ENCODE results near the gene DCLK1.
"Not testable (repeated sequence)": the region's sequence is repeated elsewhere in the genome, so short reads cannot be mapped to it uniquely, and the experiment has no call there.

DCLK1 gene

DNA sequence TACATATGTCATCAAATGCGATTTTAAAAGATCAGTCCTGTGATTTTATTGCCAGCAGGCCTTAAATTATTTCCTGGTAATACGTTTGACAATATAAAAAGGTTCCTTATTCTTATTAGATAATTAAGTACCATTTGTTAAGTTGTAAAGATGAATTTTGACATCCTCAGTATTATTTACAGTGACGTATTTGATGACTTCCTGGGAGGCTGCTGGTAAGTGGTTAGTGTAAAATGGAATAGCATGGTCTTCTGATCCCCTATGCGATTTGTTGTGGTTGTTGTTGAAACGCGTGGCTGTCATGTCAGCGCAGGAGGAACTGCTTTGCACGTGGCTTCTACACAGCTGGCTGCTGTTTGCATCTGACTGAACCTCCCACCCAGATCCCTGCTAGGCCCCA is 99.7 kb downstream of the DCLK1 start:
- no peak for DNase-seq

DNA sequence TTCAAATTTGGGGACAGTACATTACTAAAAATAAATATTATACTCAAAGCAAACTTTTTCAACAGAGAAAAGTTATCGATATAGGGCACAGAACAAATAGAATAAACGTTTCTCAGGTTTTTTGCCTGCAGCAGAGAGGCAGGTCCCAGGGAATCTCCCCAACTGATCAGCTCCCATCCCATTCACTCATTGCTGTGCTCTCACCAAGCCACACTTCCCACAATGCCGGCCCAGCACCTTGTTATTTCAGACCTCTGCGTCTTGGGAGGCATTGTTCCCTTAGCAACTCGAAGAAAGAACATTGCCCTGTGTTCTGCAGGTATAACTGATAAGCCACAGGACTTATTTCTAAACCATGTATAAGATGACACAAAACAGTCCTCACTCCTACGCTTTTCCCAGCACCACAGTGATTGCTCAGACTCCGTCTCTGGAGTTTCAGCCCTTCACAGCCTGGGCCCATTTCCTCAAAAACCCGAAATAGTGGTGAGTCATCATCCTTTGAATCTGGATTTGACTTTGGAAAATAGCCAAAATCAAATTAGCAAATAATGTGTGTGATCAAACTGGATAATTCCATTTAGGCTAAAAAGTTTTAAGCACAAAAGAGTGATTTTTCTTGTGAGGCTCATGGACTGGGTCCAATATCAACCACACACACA is 100.4 kb downstream of the DCLK1 start:
- DNase-seq = peak; percentile 68

DNA sequence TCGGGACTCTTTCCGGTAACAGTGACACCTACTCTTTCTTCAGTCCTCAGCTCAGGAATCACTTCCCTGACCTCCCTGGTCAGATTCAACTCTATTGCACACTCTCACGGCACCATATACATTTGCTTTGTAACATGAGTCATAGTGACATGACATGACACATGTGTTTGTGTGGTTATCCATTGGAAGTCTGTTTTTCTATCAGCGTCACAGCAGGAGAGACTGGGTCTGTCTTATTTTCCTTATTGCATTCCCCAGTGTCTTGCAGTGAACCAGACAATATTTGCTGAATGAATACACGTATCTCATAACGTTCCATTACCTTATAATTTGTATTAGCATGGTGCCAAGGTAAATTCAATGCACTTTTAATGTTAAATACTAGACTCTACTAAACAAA is 102.0 kb downstream of the DCLK1 start:
- no peak for DNase-seq

DNA sequence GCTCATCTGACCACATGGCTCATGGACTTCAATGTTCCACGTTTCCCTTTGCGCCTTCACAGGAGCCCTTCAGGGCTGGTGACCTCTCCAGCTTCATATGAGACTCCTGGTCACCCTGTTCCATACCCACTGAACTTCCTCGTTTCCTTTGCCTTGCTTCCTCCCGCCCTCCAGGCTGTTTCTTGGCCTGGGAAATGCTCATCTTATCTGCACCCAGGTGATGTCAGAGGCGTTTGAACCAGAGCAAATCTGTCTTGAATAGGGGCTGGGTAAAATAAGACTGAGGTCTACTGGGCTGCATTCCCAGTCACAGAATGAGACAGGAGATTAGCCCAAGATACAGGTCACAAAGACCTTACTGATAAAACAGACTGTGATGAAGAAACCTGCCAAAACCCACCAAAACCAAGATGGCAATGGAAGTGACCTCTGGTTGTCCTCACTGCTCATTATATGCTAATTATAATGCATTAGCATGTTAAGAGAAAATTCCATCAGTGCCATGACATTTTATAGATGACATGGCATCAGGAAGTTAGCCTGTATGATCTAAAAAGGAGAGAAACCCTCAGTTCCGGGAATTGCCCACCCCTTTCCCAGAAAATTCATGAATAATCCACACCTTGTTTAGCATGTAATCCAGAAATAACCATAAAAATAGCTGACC is 102.7 kb downstream of the DCLK1 start:
- DNase-seq = peak; percentile 3

DNA sequence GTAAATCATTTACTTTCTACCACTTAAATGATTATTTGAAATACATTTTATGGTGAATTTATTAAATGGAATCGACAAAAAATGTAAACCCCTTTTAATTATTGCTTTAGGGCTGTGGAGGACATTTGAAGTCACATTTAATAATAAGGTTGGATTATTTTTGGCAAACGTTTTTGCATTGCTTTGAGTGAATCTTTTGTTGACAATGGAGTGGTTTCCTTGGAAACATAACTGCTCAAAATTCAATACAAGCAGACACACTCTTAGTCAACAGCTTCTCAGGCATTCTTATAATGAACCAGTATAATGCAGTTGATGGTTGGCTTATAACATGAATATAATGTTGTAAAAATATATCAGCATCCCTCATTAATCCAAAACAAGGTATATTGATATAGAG is 104.7 kb downstream of the DCLK1 start:
- DNase-seq = no peak

DNA sequence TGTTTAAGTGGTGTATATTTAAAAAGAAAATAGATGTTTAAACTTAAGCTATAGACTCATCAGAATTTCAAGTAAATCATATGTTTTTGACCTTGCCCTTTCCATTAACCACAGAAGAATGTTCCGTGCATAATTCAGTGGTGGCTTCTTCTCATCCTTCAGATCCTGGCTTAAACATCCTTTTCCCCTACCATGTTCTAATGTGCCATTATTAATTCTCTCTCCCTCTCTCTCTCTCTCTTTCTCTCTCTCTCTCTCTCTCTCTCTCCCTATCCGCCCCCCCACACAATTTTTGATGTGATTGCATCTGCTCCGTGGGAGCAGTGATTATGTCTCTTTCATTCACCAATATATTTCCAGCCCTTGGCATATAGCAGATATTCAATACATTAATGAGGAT is 116.4 kb downstream of the DCLK1 start:
- no peak for DNase-seq

DNA sequence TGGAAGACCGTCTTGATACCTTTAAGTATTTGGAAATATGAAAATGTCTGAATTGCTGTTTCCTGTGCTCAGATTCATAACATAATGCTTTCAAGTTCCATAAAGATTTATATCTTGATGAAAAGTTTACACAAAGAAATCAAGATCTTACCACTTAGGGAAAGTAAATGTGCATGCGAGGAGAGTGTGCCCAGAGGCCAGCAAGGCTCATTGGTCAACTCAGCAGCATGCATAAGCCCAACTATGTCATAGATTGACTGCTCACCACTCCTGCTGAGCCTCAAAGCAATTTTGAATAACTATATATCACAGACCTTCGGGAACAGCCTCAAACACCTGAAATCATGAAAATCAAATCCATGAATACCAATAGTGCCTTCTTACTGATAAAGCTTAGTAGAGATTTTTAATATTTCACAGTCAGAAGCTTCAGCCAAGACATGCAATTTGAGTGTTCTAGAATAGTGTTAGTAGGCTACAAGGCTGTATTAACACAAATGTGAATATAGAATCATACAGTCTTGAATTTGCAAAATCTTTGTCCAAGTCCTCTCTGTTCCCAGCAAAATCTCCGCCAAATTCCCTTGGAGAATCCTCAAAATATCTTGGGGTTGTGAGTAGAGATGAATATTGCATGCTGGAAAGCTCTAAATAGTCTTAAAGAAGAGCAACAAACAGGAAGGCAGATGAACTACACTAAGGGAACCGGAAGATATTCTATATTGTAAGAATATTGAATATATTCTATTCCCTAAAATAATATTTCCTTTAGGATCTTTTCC is 124.1 kb downstream of the DCLK1 start:
- DNase-seq = no peak

DNA sequence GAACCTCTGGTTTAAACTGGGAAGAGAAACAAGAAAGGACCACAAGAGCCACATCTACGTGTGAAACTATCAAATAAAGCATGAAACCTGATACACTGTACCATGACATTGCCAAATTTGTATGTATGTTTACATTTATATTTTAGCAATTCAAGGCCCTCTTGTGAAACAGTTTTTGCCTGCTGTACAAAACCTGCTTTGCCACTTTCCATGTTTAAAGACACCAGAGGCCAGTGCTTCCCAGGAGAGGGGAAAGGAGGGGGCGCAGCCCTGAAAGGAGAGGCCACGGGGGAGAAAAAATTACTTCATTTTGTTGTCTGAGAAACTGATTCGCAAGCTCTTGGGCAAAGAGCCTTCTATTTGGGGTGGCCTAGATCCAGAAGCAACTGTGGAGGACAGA is 124.8 kb downstream of the DCLK1 start:
- DNase-seq = no peak

DNA sequence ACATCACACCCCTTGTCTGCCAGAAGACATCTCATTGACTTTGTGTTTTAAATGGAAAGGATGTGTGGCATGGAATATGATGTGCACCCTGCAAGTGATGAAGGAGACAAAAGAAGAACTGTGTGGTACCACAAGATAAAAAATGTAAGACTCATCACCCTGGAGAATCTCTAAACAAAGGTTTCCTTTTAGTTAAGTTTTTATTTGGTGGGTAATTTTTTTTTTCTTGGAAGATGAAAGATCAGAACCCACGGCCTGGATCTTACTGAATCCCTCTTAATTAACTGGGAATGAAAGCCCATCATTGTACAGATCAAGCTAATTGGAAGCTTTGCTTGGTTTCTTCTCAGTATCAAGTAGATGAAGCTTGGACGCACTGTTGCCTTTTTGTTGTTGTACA is 129.6 kb downstream of the DCLK1 start:
- no peak for DNase-seq

DNA sequence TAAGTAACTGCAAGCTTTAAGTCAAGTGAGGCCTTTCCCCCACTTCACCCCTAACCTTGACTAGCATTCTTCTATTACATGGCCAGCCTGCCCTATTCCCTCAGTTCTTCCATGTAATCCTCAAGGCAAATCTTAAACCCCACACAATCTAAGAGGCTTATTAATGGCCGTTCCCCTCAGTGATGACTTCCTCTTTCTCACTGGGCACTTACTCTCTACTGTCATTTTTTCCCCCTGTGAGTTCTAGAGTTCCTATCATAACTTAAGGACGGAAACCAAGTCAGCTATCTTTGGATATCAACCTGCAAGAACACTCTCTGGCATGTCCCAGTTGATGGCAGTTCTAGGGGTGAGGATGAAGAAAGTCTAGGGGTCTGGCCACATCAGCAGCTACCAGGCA is 131.2 kb downstream of the DCLK1 start:
- DNase-seq = no peak

DNA sequence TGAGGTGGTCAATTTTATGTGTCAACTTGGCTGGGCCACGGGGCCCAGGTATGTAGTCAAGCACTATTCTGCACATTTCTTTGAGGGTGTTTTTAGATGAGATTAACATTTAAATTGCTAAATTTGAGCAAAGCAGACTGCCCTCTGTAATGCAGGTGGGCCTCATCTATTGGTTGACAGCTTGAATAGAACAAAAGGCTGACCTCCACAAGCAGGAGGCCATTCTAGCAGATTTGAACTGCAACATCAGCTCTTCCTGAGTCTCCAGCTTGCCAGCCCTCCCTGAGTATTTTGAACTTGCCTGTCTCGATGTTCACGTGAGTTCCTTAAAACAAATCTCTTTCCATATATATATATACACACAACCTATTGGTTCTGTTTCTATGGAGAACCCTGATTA is 134.8 kb downstream of the DCLK1 start:
- DNase-seq = no peak

DNA sequence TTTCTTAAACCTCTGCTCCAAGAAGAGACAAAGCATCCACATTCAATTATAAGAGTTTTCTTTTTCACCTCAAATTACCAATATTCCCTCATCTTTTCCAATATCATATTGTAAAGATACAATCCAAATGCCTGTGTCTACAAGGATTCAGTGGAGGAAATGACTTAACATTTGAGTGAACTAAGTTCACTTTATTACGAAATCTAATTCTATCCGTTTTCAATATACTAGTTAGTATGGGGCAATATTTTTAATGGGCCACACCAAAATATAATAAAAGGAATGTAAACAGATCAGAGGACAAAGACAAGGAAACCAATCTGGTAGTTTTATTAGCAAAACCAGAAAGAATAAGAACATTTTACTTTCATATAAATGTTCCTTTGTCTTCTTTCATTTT is 136.0 kb downstream of the DCLK1 start:
- DNase-seq = no peak

DNA sequence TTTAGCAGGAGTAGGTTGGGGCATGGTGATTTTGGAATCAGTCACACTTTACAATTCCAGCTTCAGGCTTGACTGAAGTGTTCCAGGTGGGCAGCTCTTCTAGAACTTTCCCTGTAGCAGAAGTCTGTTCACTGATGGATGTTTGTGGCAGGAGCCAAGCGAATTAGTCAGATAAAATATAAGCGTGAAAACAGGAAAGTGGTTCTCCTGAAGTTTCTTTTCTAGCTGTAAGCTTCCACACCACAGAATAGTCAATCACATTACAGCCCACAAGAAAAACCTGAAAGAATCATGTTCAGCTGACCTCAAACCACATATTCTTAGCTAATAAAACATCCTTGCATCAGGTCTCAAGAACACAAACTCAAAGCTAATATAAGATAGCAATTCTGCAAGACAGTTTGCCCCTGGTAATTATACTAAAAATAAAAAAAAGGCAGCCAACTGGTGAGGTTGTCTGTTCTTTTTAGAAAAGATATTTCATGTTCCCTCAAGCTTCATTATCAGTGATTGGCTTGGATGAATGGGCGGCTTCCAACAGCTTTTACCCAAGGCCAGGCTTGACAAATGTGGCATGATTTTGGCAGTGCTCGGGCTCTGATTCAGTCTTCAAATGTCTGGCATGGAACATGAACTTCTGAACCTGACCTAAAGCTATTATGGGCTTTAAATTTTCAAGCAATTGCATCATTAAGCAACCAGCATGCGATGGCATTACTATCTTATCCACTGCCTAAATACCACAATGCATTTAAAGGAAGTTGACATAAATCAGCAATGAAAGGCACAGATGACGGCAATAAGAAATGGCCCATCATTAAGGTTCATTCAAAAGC is 136.8 kb downstream of the DCLK1 start:
- DNase-seq = peak; percentile 92

DNA sequence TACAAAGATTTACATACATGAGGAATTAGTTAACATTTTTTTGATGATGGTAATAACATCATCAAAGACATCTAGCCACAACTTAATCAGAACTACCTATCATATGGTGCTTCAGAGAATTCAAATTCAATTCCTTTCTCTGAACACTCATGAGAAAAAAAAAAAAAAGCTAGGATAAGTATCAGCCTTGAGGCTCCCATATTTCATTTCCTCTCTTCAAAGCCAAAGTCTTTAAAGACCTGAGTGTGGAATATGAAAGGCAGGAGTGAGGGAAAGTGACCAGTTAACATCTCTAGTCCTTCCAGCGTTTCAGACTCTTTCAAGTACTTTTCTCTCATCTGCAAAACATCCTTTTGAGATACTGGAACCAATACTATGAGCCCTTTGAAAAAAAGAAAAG is 137.5 kb downstream of the DCLK1 start:
- DNase-seq = no peak

DNA sequence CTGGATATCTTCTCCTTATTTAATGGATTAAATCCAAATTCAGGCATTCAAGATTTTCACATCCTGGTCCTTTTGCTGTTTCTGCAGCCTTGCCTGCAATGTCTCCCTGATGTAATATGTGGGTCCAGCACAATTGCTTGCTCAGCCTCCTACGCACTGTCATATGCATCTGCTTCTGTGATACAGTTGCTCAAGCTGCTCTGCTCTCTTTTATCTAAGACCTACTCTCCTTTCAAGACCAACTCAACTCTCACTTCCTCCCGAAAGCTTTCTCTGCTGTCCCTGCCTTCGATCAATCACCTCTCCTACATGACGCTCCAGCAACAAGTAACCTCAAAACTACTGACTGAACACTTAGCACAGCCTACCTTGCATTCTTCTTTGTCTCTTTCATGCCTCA is 138.2 kb downstream of the DCLK1 start:
- no peak for DNase-seq

DNA sequence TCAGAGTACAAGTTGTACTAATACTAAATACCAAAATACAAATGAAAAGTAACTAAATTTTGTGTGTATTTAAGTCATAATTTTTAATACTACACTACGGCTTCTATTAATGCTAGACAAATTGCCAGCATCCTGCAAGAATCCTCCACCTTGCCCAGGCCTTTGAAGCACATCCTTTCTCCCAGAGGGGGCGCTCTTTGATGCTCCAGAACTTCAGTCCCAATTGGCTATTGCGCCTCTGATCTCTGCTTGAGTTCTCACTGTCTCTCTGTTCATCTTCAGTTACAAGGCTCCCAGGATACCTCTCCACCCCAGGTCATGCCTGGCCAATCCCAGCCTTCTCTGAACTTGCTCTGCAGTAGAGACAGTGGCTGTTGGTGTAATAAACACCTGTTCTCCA is 141.0 kb downstream of the DCLK1 start:
- DNase-seq = no peak

DNA sequence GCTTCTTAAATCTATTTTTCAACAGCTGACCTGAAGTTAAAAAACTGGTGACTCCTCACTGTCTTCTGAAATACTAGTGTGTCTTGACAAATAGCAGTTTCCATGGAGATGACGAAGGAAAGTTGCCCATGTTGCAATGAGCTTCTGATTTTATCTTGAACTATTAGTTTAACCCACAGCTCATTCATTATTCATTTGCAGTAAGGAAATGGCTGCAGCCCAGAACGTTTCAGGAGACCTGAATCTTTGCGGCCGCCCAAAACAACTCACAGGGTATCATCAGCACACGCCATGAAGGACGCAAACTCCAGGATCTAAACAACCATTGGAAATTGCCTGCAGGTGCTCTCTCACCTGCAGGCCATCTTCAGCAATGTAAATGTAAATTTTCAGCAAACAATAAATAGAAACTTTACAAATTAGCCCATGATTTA is 142.5 kb downstream of the DCLK1 start:
- DNase-seq = no peak

DNA sequence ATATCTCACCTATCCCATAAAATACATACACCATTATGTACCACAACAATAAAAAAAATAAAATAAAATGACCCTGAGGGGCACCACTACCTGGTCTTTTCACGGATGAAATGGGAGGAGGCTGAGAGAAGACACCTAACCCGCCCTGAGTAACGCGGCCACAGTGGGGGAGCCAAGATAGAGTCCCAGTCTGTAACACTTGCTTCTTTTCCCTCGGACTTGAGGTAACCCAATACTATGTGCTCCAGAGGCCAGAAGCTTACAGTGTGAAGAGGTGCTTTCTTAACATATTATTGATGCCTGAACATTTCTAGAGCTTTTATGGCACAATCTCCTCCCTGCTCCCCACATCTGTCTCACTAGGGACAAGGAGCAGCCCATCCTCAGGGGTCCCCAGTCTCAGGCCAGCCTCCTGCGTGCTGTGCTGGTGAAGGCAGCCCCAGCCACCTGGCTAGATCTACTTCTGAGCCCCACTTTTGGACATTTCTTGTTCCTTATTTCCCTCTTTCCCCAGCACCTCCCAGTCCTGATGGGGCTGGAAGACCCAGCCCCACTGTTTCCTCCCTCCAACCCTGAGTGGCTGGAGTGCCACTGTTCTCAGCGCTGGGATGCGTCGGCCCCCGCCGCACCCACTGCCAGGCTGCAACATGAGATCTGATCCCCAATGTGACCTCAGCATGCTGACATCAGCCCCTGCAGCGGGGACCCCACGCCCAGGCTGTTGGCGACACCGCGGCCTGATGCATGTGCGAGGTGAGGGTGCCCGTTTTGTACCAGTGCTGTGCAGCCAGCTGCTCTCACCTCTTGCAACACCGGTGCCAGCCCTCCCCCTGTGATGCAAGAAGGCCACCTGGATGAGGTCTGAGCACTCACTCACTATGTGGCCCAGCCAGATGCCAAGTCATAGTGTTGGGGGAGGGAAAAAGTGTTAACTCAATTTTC is 143.3 kb downstream of the DCLK1 start:
- no peak for DNase-seq

DNA sequence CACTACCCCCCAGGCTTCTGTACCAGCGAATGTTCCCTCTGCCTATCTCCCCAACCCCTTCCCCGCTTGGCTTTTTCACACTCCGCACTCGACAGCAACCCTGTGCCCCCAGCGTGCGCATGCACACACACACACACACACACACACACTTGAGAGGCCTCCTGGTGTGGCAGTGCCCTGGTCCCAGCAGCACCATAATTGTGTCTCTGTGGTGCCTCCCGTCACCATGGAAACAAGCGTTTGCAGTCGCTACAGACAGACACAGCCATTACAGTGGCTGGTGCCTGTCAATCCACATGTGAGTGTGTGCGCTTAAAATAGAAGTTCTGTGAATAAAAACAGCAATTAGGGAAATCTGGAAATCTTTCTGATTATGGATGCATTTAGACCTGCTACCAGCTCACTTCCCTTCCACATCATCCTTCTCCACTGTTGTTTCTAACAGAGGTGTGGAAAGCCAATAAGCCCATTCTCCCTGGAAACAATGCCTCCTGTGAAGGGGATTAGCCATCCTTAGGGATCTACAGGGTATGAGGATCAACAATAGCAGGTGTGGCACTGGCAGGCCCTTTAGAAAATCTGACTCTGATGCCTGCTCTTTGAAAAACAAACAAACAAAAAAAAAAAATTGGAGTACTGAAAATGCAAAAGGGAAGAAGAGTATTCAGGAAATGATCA is 146.3 kb downstream of the DCLK1 start:
- no peak for DNase-seq

DNA sequence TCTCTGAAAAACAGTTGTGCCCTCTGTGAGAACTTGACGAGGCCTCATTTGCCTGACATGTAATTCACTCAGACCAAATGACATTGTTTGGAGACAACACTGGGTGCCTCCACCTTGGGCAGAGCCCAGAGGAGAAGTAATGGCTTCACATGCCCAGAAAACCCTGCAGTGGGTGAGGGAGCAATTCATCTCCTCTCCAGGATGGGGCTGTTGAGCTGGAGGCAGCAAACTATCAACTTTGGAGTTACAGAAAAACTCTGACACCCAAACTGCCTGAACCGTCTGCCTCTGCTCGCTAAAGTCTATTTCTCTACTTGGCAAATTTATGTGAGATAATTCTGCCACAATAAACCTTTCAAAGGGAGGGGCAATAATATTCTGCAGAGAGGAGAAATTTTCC is 146.9 kb downstream of the DCLK1 start:
- no peak for DNase-seq

DNA sequence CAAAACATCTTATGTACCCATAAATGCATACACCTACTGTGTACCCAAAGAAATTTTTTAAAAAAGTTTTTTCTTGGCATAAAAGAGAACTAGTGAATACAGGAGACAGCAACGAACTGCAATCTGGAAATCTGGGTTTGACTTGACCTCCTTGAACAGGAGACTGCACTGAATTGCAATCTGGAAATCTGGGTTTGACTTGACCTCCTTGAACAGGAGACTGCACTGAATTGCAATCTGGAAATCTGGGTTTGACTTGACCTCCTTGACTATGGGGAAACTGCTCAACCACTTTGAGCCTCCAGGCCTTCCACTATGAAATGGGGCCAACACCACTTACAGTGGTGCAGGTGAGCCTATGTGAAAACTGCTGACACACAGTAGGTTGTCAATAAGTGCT is 147.5 kb downstream of the DCLK1 start:
- not testable (repeated sequence) for DNase-seq

DNA sequence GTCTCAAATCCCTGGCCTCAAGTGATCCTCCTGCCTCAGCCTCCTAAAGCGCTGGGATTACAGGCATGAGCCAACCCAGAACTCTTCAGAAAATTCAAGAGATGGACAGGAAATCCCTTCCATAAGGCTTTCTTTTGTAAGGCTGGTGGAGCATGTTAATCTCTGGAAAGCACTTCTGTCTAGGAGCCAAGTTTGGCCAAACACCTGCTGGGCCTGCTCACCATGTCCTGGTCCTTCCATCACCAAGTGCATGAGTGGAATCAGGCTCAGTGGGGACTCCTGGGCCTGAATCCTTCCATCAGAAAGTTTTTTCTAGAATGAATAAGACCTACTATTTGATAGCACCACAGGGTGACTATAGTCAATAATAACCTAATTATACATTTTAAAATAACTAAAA is 148.0 kb downstream of the DCLK1 start:
- no peak for DNase-seq
